Left cardiac atrium (tissue), 4 donors: ENCODE data around the gene ANKRD11. TPM values are rescaled to one million over a fixed set of nuclear protein-coding genes. Genes with fewer than 3 reads are reported as not detected.

Source experiments
- ATAC-seq, 2 donors: fragments of 200-7000 bp; cut with Tn5 transposase; one replicate each; pipeline ENCODE4 v1.9.1; 2020; ENCODE audit warnings: mild to moderate bottlenecking in 2 of 2, moderate library complexity in 2 of 2
- DNase-seq: peaks from one replicate; pipeline ENCODE4 v3.0.0-alpha.2; 2020
- intact Hi-C, 2 donors: fragments of 100-400 bp; cut with DNase I; formaldehyde crosslinking; loops; one replicate each; pipeline versions ENCODE4 v1.14.1 to v1.15.1; 2022 to 2023
- total RNA-seq, 2 donors: library from RNA; stranded (reverse); fragmentation: NEBNext Ultra II Directional; extraction: Animal tissue kit (Norgen Biotek cat#: 25700); gene quantifications; one replicate each; pipeline ENCODE4 v1.2.1, GENCODE V29; 2021
- donor health status: DM: no; HTN: yes; CAD: no.
- donor health status: DM: no; HTN: yes; CAD: no; lungs with severe emphysema.
- donor health status: DM: yes; HTN: yes; CAD: no.
- donor health status: Dilated cardiomyopathy.

ANKRD11 gene
- total RNA-seq, 2 donors from 2014 or later: 74.3 to 86.2 TPM

- ATAC-seq (peak; percentile 95), DNase-seq (peak; percentile 88)
- intact Hi-C loops: loop anchor here (5.0 to 10.0 kb wide), 3 partner anchors 153 to 176 kb away; no protein-coding TSS in a partner anchor
Observed at GRCh38 chr16:89507834-89508590, 17.7 kb upstream of the ANKRD11 start, which contains the start of gene SPG7. TSS of gene SPG7 (plus strand) at chr16:89508403. CDS start at chr16:89508418, 15 bp downstream.

DNA sequence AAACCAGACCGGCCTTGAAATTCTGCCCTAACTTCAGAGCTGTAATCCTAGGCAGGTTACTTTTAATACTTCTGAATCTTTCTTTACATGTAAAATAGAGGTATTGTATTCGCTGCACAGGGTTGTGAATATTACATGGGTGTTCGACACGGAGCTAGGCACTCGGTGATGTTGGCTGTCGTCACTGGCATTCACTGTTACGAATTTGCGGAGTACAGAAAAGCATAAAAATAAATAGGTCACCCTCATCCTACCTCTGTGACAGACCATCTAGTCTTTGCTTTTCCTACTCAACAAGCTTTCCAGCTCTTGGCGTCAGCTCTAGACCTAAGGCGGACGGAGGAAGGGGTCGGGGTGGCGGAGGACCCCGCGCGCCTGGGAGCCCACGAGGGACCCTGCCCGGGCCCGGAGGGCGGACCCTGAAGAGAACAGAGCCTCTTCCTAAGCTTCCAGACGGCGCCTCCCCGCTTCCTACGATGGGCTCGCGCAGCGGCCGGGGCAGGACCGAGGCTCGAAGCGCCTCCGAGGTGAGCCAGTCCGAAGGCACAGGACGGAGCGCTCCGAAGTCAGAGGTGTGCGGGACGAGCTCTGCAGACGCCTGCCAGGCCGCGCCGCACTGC, 17.0 kb upstream of the ANKRD11 start:
- intact Hi-C loops: loop anchor here (5.0 to 10.0 kb wide), 3 partner anchors 153 to 175 kb away; no protein-coding TSS in a partner anchor
- ATAC-seq: peak; percentile 31 to 44
- no peak for DNase-seq

GRCh38 chr16:89506791-89507191, 16.4 kb upstream of the ANKRD11 start:
- intact Hi-C loops: loop anchor here (5.0 to 10.0 kb wide), 3 partner anchors 152 to 174 kb away; no protein-coding TSS in a partner anchor
- DNase-seq: no peak
- ATAC-seq: no peak

- ATAC-seq (peak in 1 of 2 donors; percentile 7), DNase-seq (no peak)
- intact Hi-C loops: loop anchor here (5.0 to 10.0 kb wide), 3 partner anchors 151 to 174 kb away; no protein-coding TSS in a partner anchor
Observed at GRCh38 chr16:89506113-89506504, 15.7 kb upstream of the ANKRD11 start.

DNA sequence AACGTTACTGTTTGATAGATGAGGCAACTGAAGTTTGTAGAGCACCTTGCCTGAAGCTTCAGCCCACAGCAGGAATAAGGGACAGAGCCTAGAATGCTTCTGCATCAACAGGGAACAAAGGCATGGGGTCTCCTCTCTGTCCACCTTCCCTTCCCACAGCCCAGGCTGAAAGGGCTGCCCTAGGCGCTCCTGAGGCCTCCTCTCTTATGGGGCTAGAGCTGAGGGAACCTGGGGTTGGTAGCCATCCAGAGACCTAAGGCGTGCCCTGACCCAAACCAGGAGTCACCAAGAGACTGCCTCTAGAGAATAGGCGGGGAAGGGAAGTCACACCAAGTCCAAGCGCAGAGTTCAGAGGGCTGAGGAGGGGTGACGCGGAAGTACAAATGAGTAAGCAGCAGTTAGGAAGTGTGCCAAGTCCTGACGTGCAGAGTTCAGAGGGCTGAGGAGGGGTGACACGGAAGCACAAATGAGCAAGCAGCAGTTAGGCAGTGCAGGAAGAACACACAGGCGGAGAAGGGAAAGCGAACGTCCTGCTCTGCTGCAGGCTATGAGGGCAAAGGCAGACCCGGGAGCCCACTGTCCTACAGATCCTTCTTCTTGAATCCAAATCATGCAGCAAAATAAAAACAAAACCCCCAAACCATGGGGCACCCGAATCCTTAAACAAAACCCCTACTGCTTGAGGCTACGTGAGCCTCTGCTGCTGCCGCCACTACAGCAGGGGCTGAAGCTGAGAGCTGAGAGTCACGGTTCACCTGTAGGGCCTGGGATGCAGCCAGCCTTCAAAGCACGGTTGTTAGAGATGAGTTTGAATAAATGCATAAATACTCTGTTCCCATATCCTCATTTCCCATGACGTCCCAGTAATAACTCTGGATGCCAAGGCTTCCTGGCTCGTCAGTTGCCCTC, 15.1 kb upstream of the ANKRD11 start:
- intact Hi-C loops: loop anchor here (5.0 to 10.0 kb wide), 3 partner anchors 151 to 173 kb away; no protein-coding TSS in a partner anchor
- DNase-seq (peak; percentile 93), ATAC-seq (peak; percentile 34 to 50)

DNA sequence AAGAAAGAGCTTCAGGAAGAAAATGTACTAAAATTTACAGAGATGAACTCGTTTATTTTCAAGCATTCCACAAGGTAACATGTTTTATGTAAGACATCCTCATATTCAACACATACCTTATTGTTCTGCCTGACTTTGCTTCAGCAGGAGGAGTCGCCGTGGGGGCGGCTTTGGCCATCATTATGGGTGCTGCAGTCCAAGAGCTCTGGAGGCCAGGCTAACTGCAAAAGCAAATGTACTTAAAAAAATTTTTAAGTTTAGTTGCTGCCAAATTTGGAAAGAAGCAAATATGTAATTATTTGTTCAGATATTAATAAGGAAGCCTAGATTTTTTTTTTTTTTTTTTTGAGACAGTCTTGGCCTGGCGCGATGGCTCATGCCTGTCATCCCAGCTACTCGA, 13.7 kb upstream of the ANKRD11 start:
- DNase-seq (no peak), ATAC-seq (no peak)
- intact Hi-C loops: loop anchor here (10.0 kb wide), 2 partner anchors 149 to 169 kb away; no protein-coding TSS in a partner anchor

- ATAC-seq (peak in 1 of 2 donors; percentile 12), DNase-seq (no peak)
- intact Hi-C loops: loop anchor here (10.0 kb wide), 2 partner anchors 147 to 167 kb away; no protein-coding TSS in a partner anchor
Observed at GRCh38 chr16:89502081-89502843, 11.9 kb upstream of the ANKRD11 start.

DNA sequence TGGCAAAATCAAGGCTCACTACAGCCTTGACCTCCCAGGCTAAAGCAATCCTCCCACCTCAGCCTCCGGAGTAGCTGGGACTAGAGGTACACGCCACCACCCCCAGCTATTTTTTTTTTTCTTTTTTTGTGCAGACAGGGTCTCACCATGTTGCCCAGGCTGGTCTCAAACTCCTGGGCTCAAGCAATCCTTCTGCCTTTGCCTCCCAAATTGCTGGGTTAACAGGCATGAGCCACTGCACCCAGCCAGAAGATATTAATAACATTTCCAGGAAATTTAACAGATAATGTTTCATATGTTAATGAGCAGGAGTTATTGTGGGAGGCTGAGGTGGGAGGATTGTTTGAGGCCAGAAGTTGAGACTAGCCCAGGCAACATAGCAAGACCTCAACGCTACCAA, 9.4 kb upstream of the ANKRD11 start:
- intact Hi-C loops: loop anchor here (10.0 kb wide), 2 partner anchors 145 to 165 kb away; no protein-coding TSS in a partner anchor
- DNase-seq (no peak), ATAC-seq (no peak)

- intact Hi-C loops: no loop called here
- ATAC-seq (no peak), DNase-seq (no peak)
Observed at GRCh38 chr16:89498839-89499238, 8.5 kb upstream of the ANKRD11 start.

DNA sequence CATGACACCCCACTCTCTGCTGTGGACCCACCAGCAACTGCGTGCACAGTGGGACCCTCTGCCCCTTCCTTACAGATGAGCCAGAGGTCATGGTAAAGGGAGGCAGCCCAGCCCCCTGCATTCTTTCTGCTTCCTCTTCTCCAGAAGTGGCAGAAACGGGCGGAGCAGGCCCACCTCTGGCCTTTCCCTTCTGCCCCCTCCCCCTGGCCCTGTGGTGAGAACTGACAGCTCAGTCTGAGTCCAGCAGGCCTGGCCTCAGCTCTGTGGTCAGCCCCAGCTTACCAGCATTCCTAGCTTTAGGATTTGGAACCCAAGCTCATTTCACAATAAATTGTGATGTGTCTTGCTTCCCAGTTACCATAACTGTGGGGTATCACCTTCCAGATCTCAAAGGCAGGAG, 4.8 kb upstream of the ANKRD11 start:
- intact Hi-C loops: no loop called here
- no peak for ATAC-seq
- no peak for DNase-seq

- intact Hi-C loops: no loop called here
- DNase-seq: no peak
- no peak for ATAC-seq
Observed at GRCh38 chr16:89493776-89494175, 3.4 kb upstream of the ANKRD11 start.

DNA sequence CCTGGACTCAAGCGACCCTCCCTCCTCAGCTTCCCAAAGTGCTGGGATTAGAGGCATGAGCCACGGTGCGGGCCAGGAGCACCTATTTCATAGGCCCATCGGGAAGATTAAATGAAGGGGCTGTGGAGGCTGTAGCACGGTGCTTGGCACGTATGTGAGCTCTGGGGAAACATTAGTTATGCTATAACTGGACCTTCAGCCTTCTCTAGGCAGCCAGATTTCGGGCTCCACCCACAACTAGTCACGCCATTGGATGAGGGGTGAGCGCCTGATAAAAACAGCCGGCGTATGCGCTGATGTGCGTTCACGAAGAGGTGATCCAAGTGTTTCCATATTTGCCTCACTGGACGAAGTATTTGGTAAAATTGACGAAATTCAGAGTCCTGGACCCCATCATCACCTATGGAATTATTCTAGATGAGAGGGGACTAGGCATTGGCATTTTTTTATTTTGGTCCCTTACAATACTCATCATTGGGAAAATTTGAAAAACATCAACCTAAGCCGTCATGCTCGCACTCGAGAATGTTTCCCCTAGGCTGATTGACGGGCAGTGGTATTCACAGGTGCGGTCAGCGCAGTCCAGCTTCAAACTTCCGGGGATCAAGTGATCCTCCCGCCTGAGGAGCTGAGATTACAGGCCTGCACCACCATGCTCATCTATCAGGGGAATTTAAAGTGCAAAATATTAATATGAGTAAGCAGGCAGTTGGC, 1.8 kb upstream of the ANKRD11 start:
- no peak for DNase-seq
- no peak for ATAC-seq
- intact Hi-C loops: no loop called here

GRCh38 chr16:89491238-89491869, 993 bp upstream of the ANKRD11 start:
- no peak for ATAC-seq
- intact Hi-C loops: no loop called here
- no peak for DNase-seq

- intact Hi-C loops: loop anchor here in 1 of 2 donors (10.0 kb wide), 1 partner anchor 145 kb away; no protein-coding TSS in a partner anchor
- DNase-seq (no peak), ATAC-seq (no peak)
Observed at GRCh38 chr16:89489898-89490438, 393 bp downstream of the ANKRD11 start.

GRCh38 chr16:89489040-89489897, 1.1 kb downstream of the ANKRD11 start:
- ATAC-seq: peak; percentile 41 to 43
- intact Hi-C loops: loop anchor here in 1 of 2 donors (10.0 kb wide), 1 partner anchor 144 kb away; no protein-coding TSS in a partner anchor
- peak; percentile 87 for DNase-seq
